Lower leg skin (tissue), 3 donors: ENCODE measurements around the gene APP.

ENCODE experiments used
- CTCF ChIP-seq, 3 donors: fragments of 450-650 bp; IDR thresholded peaks; one replicate each; pipeline ENCODE4 v1.5.1; 2016; ENCODE audit warnings: antibody characterized with exemption in 3 of 3, mild to moderate bottlenecking in 3 of 3, moderate library complexity in 2 of 3
- POLR2A ChIP-seq, 2 donors: fragments of 450-650 bp; IDR thresholded peaks; one replicate each; pipeline ENCODE4 v1.6.1; 2016 to 2017; ENCODE audit warnings: antibody characterized with exemption in 2 of 2, mild to moderate bottlenecking in 1 of 2, moderate library complexity in 1 of 2

DNA sequence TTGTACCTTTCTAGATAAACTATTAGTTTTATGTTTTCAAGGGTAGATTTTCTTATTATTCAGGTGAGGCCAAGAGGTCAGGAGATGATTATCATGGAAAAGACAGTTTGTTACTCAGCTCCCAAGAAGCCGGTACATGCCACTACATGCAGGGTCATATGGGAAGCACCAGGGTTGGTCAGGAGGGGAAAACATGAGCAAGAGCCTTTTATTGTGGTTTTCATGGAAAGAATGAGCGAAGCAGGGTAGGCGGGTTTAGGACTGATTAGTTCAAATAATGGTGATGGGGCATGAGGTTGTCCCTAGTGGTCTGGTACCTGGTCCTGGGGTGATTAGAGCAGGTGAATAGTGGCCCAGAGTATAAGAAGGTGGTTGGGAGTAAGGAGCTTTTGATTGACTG, 189.9 kb downstream of the APP start:
- TF ChIP-seq CTCF (IDR thresholded peaks at IDR 0.05) = no peak
- no peak for TF ChIP-seq POLR2A (IDR thresholded peaks at IDR 0.05)
